ENCODE results near the gene CASK. TPM values are rescaled to one million over a fixed set of nuclear protein-coding genes. Genes with fewer than 3 reads are reported as not detected.
A peak's percentile ranks its signal among the peaks of the same experiment; 100 is the strongest.

The CASK gene
- total and polyA plus RNA-seq, 10 donors, result 4.7 to 63.7 (median 42.8) TPM

DNA sequence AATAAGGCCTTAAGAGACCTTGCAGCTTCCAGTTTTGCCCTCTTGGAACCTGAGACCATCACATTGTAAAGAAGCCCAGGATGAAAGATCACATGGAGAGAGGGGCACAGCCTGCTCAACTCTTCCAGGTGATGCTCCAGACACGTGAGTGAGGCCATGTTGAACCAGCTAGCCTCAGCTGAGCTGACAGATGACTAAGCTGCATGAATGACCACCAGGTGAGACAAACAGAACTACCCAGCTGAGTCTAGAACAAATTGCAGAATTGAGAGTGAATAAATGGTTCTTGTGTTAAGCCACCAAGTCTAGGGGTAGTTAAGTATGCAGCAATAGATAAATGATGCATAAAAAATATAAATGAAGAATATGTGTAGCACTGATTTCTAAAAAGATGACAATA lies 216.1 kb downstream of the CASK start:
- no peaks in the 10 kb centered on the region for H3K36me3 ChIP-seq
- no peak for TF ChIP-seq POLR2A (IDR thresholded peaks at IDR 0.05)
- no peak for TF ChIP-seq POLR2AphosphoS5 (IDR thresholded peaks at IDR 0.05)
- TF ChIP-seq CTCF (IDR thresholded peaks at IDR 0.05 in 8 of 11, conservative IDR thresholded peaks at IDR 0.05 in 3 of 11), result no peak
- H3K27me3 ChIP-seq (replicated peaks in 1 of 7), result peaks cover 0 to 6% (median 0%) of the 10 kb centered on the region in 7 donors
- no peak for DNase-seq
- H3K4me3 ChIP-seq, result no peak overlapping the region
- H3K9me3 ChIP-seq, result no peaks in the 10 kb centered on the region
- WGBS, 5 donors, result 37 to 81% (median 62%) methylated on average over 1 of the region's 1 CpG
- peaks cover 15 to 54% (median 28%) of the 10 kb centered on the region in 6 donors for H3K4me1 ChIP-seq
- H3K27ac ChIP-seq, result peak overlapping the region in 3 of 8 donors; percentile 81 to 85 (median 82)
- intact Hi-C loops (cut with DNase I; ENCODE audit: low total_unique reads), result no loop called here

DNA sequence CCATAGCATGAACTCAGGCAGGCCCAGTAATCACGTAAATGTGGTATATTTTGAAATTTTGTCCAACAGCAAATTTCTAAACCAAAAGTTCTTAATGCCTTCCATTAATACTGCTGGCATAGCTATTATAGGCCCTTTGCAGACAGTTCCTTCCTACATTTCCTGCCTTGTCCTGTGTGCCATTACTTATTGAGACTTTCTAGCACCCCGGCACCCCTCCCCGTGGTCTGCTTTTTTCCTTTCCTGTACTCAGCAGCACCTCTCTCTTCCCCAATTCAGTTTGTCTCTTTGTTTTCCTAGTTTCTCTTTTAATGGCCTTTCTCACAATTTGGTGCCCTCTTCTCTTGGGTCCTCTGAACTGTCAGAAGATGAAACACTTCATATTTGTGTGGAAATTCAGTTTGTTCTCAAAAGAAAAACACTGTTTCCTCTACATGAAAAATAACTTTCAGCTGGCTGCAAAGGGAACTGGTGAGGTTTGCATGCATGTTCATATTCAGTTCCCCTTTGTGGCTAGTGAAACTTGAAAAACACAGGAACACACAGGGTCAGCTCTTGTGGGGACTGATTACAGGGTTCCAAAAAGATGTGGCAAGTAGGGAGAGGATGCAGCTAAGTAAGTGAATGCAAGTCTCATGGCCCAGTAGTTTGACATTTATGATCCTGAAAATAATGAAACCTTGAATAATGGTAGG lies 217.5 kb downstream of the CASK start:
- intact Hi-C loops (cut with DNase I; ENCODE audit: low total_unique reads), result no loop called here
- Histone ChIP-seq H3K9me3 (no peaks in the 10 kb centered on the region), H3K27ac (peak overlapping the region in 7 of 8 donors; percentile 22 to 85 (median 74)), H3K27me3 (replicated peaks in 1 of 7) (no peaks in the 10 kb centered on the region), H3K4me1 (peaks cover 15 to 54% (median 28%) of the 10 kb centered on the region in 6 donors), H3K4me3 (no peak overlapping the region), H3K36me3 (no peaks in the 10 kb centered on the region)
- no peak for DNase-seq
- TF ChIP-seq POLR2A (IDR thresholded peaks at IDR 0.05), result no peak
- TF ChIP-seq POLR2AphosphoS5 (IDR thresholded peaks at IDR 0.05), result peak in 1 of 3 donors; percentile 32
- 11 to 36% (median 27%) methylated on average over 3 of the region's 3 CpGs for WGBS, 5 donors

- no peak overlapping the region for H3K4me3 ChIP-seq
- H3K27ac ChIP-seq, result peak overlapping the region in 7 of 8 donors; percentile 22 to 85 (median 74)
- H3K27me3 ChIP-seq (replicated peaks in 1 of 7), result no peaks in the 10 kb centered on the region
- DNase-seq, result no peak
- intact Hi-C loops (cut with DNase I; ENCODE audit: low total_unique reads), result no loop called here
- no peaks in the 10 kb centered on the region for H3K36me3 ChIP-seq
- H3K4me1 ChIP-seq, result peaks cover 15 to 54% (median 28%) of the 10 kb centered on the region in 6 donors
- no peaks in the 10 kb centered on the region for H3K9me3 ChIP-seq
- WGBS, 5 donors, result 70 to 100% (median 93%) methylated on average over 1 of the region's 1 CpG
- TF ChIP-seq POLR2AphosphoS5 (IDR thresholded peaks at IDR 0.05), result no peak
- no peak for TF ChIP-seq POLR2A (IDR thresholded peaks at IDR 0.05)
- TF ChIP-seq CTCF (IDR thresholded peaks at IDR 0.05 in 8 of 11, conservative IDR thresholded peaks at IDR 0.05 in 3 of 11), result no peak
These were observed 218.3 kb downstream of the CASK start for GRCh38 chrX:41705042-41705441.

DNA sequence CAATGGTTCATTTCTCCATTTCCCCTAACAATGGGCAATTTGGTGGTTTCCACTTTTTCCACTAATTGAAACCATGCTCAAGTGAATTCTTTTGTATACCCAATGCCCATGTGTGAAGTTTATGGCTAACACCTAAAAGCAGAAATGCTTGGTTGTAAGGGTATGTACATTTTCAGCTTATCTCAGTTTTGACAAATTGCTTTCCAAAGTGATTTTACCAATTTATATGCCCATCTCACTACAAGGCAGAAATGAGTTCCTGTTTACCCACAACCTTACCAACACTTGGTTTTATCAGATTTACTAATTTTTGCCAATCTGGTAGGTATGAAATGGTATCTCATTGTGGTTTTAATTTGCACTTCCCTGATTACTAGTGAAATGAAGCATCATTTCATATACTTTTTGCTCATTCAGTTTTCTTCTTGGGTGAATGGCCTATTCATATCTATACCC lies 219.8 kb downstream of the CASK start:
- H3K4me3 ChIP-seq, result no peak overlapping the region
- no peak for TF ChIP-seq POLR2A (IDR thresholded peaks at IDR 0.05)
- TF ChIP-seq POLR2AphosphoS5 (IDR thresholded peaks at IDR 0.05), result no peak
- TF ChIP-seq CTCF (IDR thresholded peaks at IDR 0.05 in 8 of 11, conservative IDR thresholded peaks at IDR 0.05 in 3 of 11), result no peak
- H3K27me3 ChIP-seq (replicated peaks in 1 of 7), result no peaks in the 10 kb centered on the region
- peaks cover 15 to 49% (median 28%) of the 10 kb centered on the region in 6 donors for H3K4me1 ChIP-seq
- intact Hi-C loops (cut with DNase I; ENCODE audit: low total_unique reads), result no loop called here
- H3K9me3 ChIP-seq, result no peaks in the 10 kb centered on the region
- H3K36me3 ChIP-seq, result no peaks in the 10 kb centered on the region
- H3K27ac ChIP-seq, result peak overlapping the region in 1 of 8 donors; percentile 85
- no peak for DNase-seq
